ENCODE measurements around the gene RPGR.

The RPGR gene

DNA sequence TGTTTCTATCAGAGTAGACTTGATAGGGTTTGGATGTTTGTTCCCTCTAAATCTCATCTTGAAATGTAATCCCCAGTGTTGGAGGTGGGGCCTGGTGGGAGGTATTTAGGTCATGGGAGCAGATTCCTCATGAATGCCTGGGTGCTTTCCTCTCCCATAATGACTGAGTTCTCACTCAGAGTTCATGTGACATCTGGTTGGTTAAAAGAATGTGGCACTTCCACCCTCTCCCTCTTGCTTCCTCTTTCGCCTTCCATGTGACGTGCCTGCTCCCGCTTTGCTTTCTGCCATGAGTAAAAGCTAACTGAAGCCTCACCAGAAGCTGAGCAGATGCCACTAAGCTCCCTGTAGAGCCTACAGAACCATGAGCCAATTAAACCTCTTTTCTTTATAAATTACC, 59.3 kb downstream of the RPGR start:
- Histone ChIP-seq H3K27ac (replicated peaks) (no peak overlapping the region), H3K27me3 (ENCODE audit: insufficient read depth, poor library complexity, severe bottlenecking) (no peaks in the 10 kb centered on the region), H3K4me3 (replicated peaks; ENCODE audit: insufficient read depth, low read length) (no peak overlapping the region)
- TF ChIP-seq SPI1 (IDR thresholded peaks at IDR 0.05; ENCODE audit: borderline replicate concordance, low read depth) (no peak), GABPA (IDR thresholded peaks at IDR 0.05; ENCODE audit: low read depth) (no peak), POLR2AphosphoS5 (IDR thresholded peaks at IDR 0.05; ENCODE audit: low read depth) (no peak)
- TF ChIP-seq, protein P1, sequence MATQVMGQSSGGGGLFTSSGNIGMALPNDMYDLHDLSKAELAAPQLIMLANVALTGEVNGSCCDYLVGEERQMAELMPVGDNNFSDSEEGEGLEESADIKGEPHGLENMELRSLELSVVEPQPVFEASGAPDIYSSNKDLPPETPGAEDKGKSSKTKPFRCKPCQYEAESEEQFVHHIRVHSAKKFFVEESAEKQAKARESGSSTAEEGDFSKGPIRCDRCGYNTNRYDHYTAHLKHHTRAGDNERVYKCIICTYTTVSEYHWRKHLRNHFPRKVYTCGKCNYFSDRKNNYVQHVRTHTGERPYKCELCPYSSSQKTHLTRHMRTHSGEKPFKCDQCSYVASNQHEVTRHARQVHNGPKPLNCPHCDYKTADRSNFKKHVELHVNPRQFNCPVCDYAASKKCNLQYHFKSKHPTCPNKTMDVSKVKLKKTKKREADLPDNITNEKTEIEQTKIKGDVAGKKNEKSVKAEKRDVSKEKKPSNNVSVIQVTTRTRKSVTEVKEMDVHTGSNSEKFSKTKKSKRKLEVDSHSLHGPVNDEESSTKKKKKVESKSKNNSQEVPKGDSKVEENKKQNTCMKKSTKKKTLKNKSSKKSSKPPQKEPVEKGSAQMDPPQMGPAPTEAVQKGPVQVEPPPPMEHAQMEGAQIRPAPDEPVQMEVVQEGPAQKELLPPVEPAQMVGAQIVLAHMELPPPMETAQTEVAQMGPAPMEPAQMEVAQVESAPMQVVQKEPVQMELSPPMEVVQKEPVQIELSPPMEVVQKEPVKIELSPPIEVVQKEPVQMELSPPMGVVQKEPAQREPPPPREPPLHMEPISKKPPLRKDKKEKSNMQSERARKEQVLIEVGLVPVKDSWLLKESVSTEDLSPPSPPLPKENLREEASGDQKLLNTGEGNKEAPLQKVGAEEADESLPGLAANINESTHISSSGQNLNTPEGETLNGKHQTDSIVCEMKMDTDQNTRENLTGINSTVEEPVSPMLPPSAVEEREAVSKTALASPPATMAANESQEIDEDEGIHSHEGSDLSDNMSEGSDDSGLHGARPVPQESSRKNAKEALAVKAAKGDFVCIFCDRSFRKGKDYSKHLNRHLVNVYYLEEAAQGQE (IDR thresholded peaks at IDR 0.05; ENCODE audit: insufficient replicate concordance, low read depth): no peak
- TF ChIP-seq, protein P2, sequence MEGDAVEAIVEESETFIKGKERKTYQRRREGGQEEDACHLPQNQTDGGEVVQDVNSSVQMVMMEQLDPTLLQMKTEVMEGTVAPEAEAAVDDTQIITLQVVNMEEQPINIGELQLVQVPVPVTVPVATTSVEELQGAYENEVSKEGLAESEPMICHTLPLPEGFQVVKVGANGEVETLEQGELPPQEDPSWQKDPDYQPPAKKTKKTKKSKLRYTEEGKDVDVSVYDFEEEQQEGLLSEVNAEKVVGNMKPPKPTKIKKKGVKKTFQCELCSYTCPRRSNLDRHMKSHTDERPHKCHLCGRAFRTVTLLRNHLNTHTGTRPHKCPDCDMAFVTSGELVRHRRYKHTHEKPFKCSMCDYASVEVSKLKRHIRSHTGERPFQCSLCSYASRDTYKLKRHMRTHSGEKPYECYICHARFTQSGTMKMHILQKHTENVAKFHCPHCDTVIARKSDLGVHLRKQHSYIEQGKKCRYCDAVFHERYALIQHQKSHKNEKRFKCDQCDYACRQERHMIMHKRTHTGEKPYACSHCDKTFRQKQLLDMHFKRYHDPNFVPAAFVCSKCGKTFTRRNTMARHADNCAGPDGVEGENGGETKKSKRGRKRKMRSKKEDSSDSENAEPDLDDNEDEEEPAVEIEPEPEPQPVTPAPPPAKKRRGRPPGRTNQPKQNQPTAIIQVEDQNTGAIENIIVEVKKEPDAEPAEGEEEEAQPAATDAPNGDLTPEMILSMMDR (IDR thresholded peaks at IDR 0.05; ENCODE audit: insufficient read depth, low read length): no peak
- DNase-seq (ENCODE audit: low read depth in 1 of 2, low spot score in 1 of 2): peak in 1 of 2 experiments; percentile 7

GRCh38 chrX:38262715-38263620, 64.3 kb downstream of the RPGR start:
- H3K27ac ChIP-seq (replicated peaks): no peak overlapping the region
- H3K27me3 ChIP-seq (ENCODE audit: insufficient read depth, poor library complexity, severe bottlenecking): no peaks in the 10 kb centered on the region
- DNase-seq (ENCODE audit: low read depth in 1 of 2, low spot score in 1 of 2): no peak
- TF ChIP-seq POLR2AphosphoS5 (IDR thresholded peaks at IDR 0.05; ENCODE audit: low read depth) (no peak), SPI1 (IDR thresholded peaks at IDR 0.05; ENCODE audit: borderline replicate concordance, low read depth) (no peak), GABPA (IDR thresholded peaks at IDR 0.05; ENCODE audit: low read depth) (no peak)
- TF ChIP-seq, protein P2 (IDR thresholded peaks at IDR 0.05; ENCODE audit: insufficient read depth, low read length): no peak
- TF ChIP-seq, protein P1 (IDR thresholded peaks at IDR 0.05; ENCODE audit: insufficient replicate concordance, low read depth): no peak
- no peak overlapping the region for H3K4me3 ChIP-seq (replicated peaks; ENCODE audit: insufficient read depth, low read length)

DNA sequence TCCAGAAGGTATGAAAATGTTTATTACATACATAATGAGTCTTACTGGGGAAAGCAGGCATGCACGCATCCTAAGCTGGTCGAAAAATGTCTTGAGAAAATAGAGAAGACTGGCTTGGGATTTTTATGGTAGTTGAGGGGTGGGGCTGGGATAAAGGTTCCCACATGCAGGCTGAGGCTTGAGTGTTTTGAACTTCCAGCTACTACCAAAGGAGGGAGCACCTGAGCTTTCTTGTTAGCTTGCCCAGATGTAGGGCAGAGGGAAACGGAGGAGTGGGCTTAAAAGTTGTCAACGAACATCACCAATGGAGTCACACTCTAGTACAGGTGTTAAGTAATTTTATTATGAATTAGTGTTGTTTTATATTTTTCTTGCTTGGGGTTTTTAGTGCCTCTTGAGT, 67.1 kb downstream of the RPGR start:
- DNase-seq (ENCODE audit: low read depth in 1 of 2, low spot score in 1 of 2): peak in 1 of 2 experiments; percentile 25
- H3K4me3 ChIP-seq (replicated peaks; ENCODE audit: insufficient read depth, low read length): no peak overlapping the region
- TF ChIP-seq, protein P2 (IDR thresholded peaks at IDR 0.05; ENCODE audit: insufficient read depth, low read length): peak; percentile 12
- TF ChIP-seq GABPA (IDR thresholded peaks at IDR 0.05; ENCODE audit: low read depth): no peak
- no peak overlapping the region for H3K27ac ChIP-seq (replicated peaks)
- H3K27me3 ChIP-seq (ENCODE audit: insufficient read depth, poor library complexity, severe bottlenecking): no peaks in the 10 kb centered on the region

Measured in HL-60 (cell line).